GM21423 (cell line): ENCODE data around the gene ADI1.
"Not testable (repeated sequence)": the region's sequence is repeated elsewhere in the genome, so short reads cannot be mapped to it uniquely, and the experiment has no call there.

Experiments
- ATAC-seq: cut with Tn5 transposase; IDR thresholded peaks from one replicate; pipeline ENCODE4 v1.9.1; 2021; ENCODE audit warnings: mild to moderate bottlenecking, moderate library complexity; ENCODE audit not compliant: unreplicated experiment

ADI1 gene

GRCh38 chr2:3532941-3533340, 13.6 kb upstream of the ADI1 start:
- no peak for ATAC-seq

DNA sequence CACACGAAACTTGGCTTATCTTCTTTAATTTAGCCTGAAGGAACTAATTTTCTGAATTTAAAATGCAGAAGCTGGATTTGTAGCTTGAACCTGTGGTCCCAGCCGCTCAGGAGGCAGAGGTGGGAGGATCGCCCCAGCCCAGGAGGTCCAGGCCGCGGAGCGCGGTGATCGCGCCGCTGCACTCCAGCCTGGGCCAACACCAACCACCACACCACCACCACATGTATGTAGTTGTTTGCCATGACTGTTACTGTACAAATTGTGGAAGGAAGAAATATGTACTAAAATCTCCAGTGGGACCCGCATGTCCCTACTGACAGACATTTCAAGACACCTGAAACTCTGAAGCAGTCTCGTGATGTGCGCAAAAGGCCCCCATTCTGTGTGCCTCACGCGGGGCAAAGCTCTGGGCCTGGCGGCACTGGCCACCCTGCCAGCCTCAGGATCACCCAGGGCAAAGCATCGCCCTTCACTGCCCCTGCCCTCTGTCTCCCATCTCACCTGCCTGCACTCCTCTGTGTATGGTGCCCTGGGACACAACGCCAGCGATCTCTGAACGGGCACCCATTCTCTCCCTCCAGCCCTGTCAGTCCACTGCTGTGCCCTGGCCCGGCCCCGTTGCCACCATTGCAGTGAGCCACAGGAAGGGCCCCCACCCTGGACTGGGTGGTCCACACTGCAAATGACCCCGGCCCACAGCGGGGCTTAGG, 10.1 kb upstream of the ADI1 start:
- no peak for ATAC-seq

- ATAC-seq, result no peak
These were observed 8.8 kb upstream of the ADI1 start for GRCh38 chr2:3527886-3528785.

GRCh38 chr2:3526871-3527270, 7.5 kb upstream of the ADI1 start:
- no peak for ATAC-seq

GRCh38 chr2:3523551-3524041, 4.3 kb upstream of the ADI1 start:
- ATAC-seq, result no peak

GRCh38 chr2:3522961-3523421, 3.7 kb upstream of the ADI1 start:
- no peak for ATAC-seq

GRCh38 chr2:3520591-3520990, 1.3 kb upstream of the ADI1 start:
- ATAC-seq, result no peak

DNA sequence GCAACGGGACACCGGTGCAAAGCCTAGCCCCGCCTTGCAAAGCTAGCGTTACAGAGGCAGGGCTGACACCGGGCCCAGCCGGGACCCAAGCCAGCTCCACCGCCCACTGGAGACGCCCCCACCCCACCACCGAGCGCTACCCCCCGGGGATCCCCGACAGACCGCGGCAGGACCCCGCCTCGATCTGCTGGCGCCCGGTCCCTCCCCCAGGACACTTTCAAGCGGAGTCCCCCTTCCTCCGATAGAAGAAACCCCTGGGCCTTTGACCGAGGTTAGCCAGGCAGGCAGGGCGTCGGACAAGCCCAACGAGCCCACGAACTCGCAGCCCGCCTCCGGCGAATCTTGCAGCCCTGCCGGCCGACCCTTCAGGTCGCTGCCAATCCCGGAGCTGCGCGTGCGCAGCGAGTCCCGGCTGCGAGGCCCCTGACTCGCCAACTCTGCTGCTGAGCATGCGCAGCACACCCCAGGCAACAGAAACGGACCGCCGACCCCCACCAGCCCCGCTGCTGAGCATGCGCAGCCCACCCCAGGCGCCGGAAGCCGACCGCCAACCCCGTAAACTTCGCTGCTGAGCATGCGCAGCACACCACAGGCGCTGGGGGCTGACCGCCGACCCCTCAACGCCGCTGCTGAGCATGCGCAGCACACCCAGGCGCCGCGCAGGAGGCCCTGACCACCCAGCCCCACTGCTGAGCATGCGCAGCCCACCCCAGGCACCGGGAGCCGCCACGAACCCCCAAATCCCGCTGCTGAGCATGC, 656 bp downstream of the ADI1 start:
- peak; percentile 83 for ATAC-seq

GRCh38 chr2:3517948-3518495, 1.3 kb downstream of the ADI1 start:
- no peak for ATAC-seq

DNA sequence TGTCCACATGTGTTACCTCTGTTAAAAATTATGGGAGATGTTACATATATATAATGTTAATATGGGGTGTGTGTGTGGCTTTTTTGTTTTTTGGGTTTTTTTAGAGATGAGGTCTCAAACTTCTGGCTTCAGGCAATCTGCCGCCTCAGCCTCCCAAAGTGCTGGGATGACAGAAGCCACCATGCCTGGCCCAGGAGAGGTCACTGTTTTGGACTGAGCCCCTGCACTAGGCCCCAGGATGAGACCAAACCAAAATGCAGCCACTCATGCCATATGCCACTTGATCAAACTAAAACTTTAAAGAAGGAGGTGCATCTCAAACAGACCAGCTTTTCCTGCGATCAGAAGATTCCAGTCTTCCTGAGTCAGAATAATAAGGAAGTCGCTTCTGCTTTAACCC, 2.5 kb downstream of the ADI1 start:
- no peak for ATAC-seq

- not testable (repeated sequence) for ATAC-seq
These were observed 3.9 kb downstream of the ADI1 start for GRCh38 chr2:3515438-3515837.

- no peak for ATAC-seq
These were observed 6.1 kb downstream of the ADI1 start for GRCh38 chr2:3513026-3513810.

- no peak for ATAC-seq
These were observed 7.2 kb downstream of the ADI1 start for GRCh38 chr2:3512086-3512485.

- no peak for ATAC-seq
These were observed 13.6 kb downstream of the ADI1 start for GRCh38 chr2:3505771-3506170.

DNA sequence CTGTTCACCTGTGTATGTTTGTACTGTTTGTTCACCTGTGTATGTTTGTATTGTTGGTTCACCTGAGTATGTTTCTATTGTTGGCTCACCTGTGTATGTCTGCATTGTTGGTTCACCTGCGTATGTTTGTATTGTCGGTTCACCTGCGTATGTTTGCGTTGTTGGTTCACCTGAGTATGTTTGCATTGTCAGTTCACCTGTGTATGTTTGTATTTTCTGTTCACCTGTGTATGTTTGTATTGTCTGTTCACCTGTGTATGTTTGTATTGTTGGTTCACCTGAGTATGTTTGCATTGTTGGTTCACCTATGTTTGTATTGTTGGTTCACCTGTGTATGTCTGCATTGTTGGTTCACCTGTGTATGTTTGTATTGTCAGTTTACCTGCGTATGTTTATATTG, 14.6 kb downstream of the ADI1 start:
- ATAC-seq, result no peak

- ATAC-seq, result no peak
These were observed 15.8 kb downstream of the ADI1 start for GRCh38 chr2:3503483-3503882.

- no peak for ATAC-seq
These were observed 16.3 kb downstream of the ADI1 start for GRCh38 chr2:3503046-3503445.

- ATAC-seq, result no peak
These were observed 18.9 kb downstream of the ADI1 start for GRCh38 chr2:3500326-3500899.

DNA sequence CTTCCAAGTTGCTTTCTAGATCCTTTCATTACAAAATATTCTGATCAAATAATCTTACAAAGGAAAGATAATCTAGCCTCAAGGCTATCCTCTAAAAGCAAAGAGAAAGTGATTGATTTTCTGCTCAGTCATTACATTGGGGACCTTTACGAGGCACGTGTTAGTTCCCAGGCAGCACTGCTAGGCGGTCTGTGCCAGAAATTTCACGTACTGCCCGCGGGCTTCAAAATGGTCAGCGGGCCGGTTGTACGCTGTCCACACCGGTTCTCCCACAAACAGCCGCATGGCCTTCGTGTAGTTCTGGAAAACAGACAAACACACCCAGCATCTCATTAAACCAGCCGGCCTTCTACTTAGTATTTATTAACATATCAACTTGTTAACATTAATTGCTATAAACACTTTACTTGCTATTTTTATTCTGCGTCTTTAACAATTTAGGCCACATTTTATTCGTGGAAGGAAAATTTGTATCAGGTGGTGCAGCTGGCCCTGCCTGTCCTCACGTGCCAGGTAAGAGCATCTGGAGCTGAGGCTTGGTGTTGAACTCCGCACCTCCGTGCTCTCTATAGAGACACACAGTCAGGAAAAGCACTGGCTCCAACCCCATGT, 20.4 kb downstream of the ADI1 start:
- no peak for ATAC-seq
